ENCODE data around the gene C2orf76.

The C2orf76 gene

GRCh38 chr2:119266091-119266589, 100.5 kb downstream of the C2orf76 start:
- TF ChIP-seq CTCF (IDR thresholded peaks at IDR 0.05; ENCODE audit: insufficient read depth, low read depth, low read length, missing control alignments): no peak
- DNase-seq (ENCODE audit: low read depth): no peak
- no peak overlapping the region for H3K4me3 ChIP-seq (ENCODE audit: low read length)

- TF ChIP-seq CTCF (IDR thresholded peaks at IDR 0.05; ENCODE audit: insufficient read depth, low read depth, low read length, missing control alignments): no peak
- no peak overlapping the region for H3K4me3 ChIP-seq (ENCODE audit: low read length)
- no peak for DNase-seq (ENCODE audit: low read depth)
Observed at GRCh38 chr2:119265693-119266066, 101.0 kb downstream of the C2orf76 start.

- TF ChIP-seq CTCF (IDR thresholded peaks at IDR 0.05; ENCODE audit: insufficient read depth, low read depth, low read length, missing control alignments): peak; percentile 96
- no peak overlapping the region for H3K4me3 ChIP-seq (ENCODE audit: low read length)
- DNase-seq (ENCODE audit: low read depth): peak; percentile 67
Observed at GRCh38 chr2:119264781-119265692, 101.6 kb downstream of the C2orf76 start.

- H3K4me3 ChIP-seq (ENCODE audit: low read length): no peak overlapping the region
- TF ChIP-seq CTCF (IDR thresholded peaks at IDR 0.05; ENCODE audit: insufficient read depth, low read depth, low read length, missing control alignments): no peak
- DNase-seq (ENCODE audit: low read depth): no peak
Observed at GRCh38 chr2:119263656-119264055, 103.0 kb downstream of the C2orf76 start.

GRCh38 chr2:119263025-119263424, 103.6 kb downstream of the C2orf76 start:
- TF ChIP-seq CTCF (IDR thresholded peaks at IDR 0.05; ENCODE audit: insufficient read depth, low read depth, low read length, missing control alignments): no peak
- DNase-seq (ENCODE audit: low read depth): no peak
- no peak overlapping the region for H3K4me3 ChIP-seq (ENCODE audit: low read length)

- no peak overlapping the region for H3K4me3 ChIP-seq (ENCODE audit: low read length)
- no peak for DNase-seq (ENCODE audit: low read depth)
- no peak for TF ChIP-seq CTCF (IDR thresholded peaks at IDR 0.05; ENCODE audit: insufficient read depth, low read depth, low read length, missing control alignments)
Observed at GRCh38 chr2:119261493-119262225, 105.0 kb downstream of the C2orf76 start.
